ENCODE measurements around the gene EPHA6. TPM values are rescaled to one million over a fixed set of nuclear protein-coding genes. Genes with fewer than 3 reads are reported as not detected.

EPHA6 gene
- total and polyA plus RNA-seq, 10 of the 15 experiments (the other 5 are each of a cell fraction or from before 2014, with no cell fraction given) = not detected

GRCh38 chr3:97360804-97361203, 546.4 kb downstream of the EPHA6 start:
- no peak for FAIRE-seq

GRCh38 chr3:97384583-97384982, 570.2 kb downstream of the EPHA6 start:
- H3K27ac ChIP-seq (ENCODE audit: control insufficient read depth, insufficient read depth) = no peak overlapping the region
- no peaks in the 10 kb centered on the region for H4K20me1 ChIP-seq (ENCODE audit: control insufficient read depth, insufficient read depth)
- BruUV-seq (replicated peaks) = no TSS peak
- H2AFZ ChIP-seq (ENCODE audit: control insufficient read depth, low read depth, low read length) = no peak overlapping the region
- H3K27me3 ChIP-seq (replicated peaks in 1 of 2; ENCODE audit: control insufficient read depth in 2 of 2, insufficient read depth in 2 of 2, low read length in 1 of 2) = no peaks in the 10 kb centered on the region
- H3K9ac ChIP-seq (ENCODE audit: control insufficient read depth, insufficient read depth, low read length) = no peak overlapping the region
- in situ Hi-C loops (cut with MboI) = no loop called here
- H3K4me1 ChIP-seq (ENCODE audit: control insufficient read depth, insufficient read depth, low read length) = no peaks in the 10 kb centered on the region
- no peak overlapping the region for H3K4me3 ChIP-seq
- DNase-seq (ENCODE audit: low read depth, low spot score) (no peak), FAIRE-seq (no peak), ATAC-seq (no peak)
- SMC1A ChIA-PET (ENCODE audit: uncharacterized antibody, unreplicated experiment) = no interaction called here
- no peaks in the 10 kb centered on the region for H3K9me3 ChIP-seq (replicated peaks; ENCODE audit: control insufficient read depth, insufficient read depth, low read length)
- H3K79me2 ChIP-seq (ENCODE audit: control insufficient read depth, insufficient read depth, low read length) = no peaks in the 10 kb centered on the region
- CTCF ChIA-PET = no interaction called here
- POLR2A ChIA-PET = no interaction called here
- H3K4me2 ChIP-seq (ENCODE audit: control insufficient read depth, insufficient read depth) = no peak overlapping the region
- RAD21 ChIA-PET (ENCODE audit: unreplicated experiment) = no interaction called here
- H3K36me3 ChIP-seq (ENCODE audit: control insufficient read depth in 2 of 2, insufficient read depth in 2 of 2, low read length in 1 of 2) = no peaks in the 10 kb centered on the region
- intact Hi-C loops (cut with micrococcal nuclease; ENCODE audit: unreplicated experiment) = no loop called here
- TF ChIP-seq CTCF (IDR thresholded peaks at IDR 0.05 in 2 of 3, conservative IDR thresholded peaks at IDR 0.05 in 1 of 3; ENCODE audit: control insufficient read depth in 2 of 3, extremely low read depth in 1 of 3, insufficient read depth in 1 of 3, low read depth in 3 of 3, low read length in 3 of 3) (no peak), CHD4 (IDR thresholded peaks at IDR 0.05) (no peak), CEBPZ (IDR thresholded peaks at IDR 0.05; ENCODE audit: low read depth, low read length) (no peak), POLR2AphosphoS5 (IDR thresholded peaks at IDR 0.05; ENCODE audit: low read length) (no peak), NFIC (IDR thresholded peaks at IDR 0.05; ENCODE audit: low read depth, low read length) (no peak), WRNIP1 (IDR thresholded peaks at IDR 0.05; ENCODE audit: borderline replicate concordance, low read depth, low read length) (no peak), CREB1 (IDR thresholded peaks at IDR 0.05; ENCODE audit: low read depth) (no peak)

More at GRCh38 chr3:97360804-97361203, 546.4 kb downstream of the EPHA6 start:
- TF ChIP-seq SKIL (IDR thresholded peaks at IDR 0.05; ENCODE audit: low read depth, poor library complexity, severe bottlenecking) (no peak), CBX3 (IDR thresholded peaks at IDR 0.05; ENCODE audit: borderline replicate concordance, low read depth) (no peak)
- H4K20me1 ChIP-seq (ENCODE audit: control insufficient read depth, insufficient read depth) = no peaks in the 10 kb centered on the region
- intact Hi-C loops (cut with micrococcal nuclease; ENCODE audit: unreplicated experiment) = no loop called here
- H3K27me3 ChIP-seq (replicated peaks in 1 of 2; ENCODE audit: control insufficient read depth in 2 of 2, insufficient read depth in 2 of 2, low read length in 1 of 2) = no peaks in the 10 kb centered on the region
- H3K9me3 ChIP-seq (replicated peaks; ENCODE audit: control insufficient read depth, insufficient read depth, low read length) = no peaks in the 10 kb centered on the region
- no peak for ATAC-seq
- POLR2A ChIA-PET = no interaction called here
- H3K4me2 ChIP-seq (ENCODE audit: control insufficient read depth, insufficient read depth) = no peak overlapping the region
- no peaks in the 10 kb centered on the region for H3K79me2 ChIP-seq (ENCODE audit: control insufficient read depth, insufficient read depth, low read length)
- H3K4me3 ChIP-seq = no peak overlapping the region
- CTCF ChIA-PET = no interaction called here
- no peak for DNase-seq (ENCODE audit: low read depth, low spot score)
- no peaks in the 10 kb centered on the region for H3K36me3 ChIP-seq (ENCODE audit: control insufficient read depth in 2 of 2, insufficient read depth in 2 of 2, low read length in 1 of 2)
- no TSS peak for BruUV-seq (replicated peaks)
- H3K27ac ChIP-seq (ENCODE audit: control insufficient read depth, insufficient read depth) = no peak overlapping the region
- H3K9ac ChIP-seq (ENCODE audit: control insufficient read depth, insufficient read depth, low read length) = no peak overlapping the region
- RAD21 ChIA-PET (ENCODE audit: unreplicated experiment) = no interaction called here
- WGBS (ENCODE audit: insufficient coverage, insufficient replicate concordance, low lambda C conversion rate, missing lambda C conversion rate) = 6% methylated on average over 3 of the region's 3 CpGs
- H3K4me1 ChIP-seq (ENCODE audit: control insufficient read depth, insufficient read depth, low read length) = no peaks in the 10 kb centered on the region
- SMC1A ChIA-PET (ENCODE audit: uncharacterized antibody, unreplicated experiment) = no interaction called here
- in situ Hi-C loops (cut with MboI) = no loop called here
- H2AFZ ChIP-seq (ENCODE audit: control insufficient read depth, low read depth, low read length) = no peak overlapping the region

All from GM12878 (cell line).